OCI-M1 (cell line): ENCODE measurements around the gene PDGFRA.

Experiments
- DNase-seq: peaks from one replicate; lab custom pipeline; 2025; lab: John Stamatoyannopoulos, UW

Gene PDGFRA

DNA sequence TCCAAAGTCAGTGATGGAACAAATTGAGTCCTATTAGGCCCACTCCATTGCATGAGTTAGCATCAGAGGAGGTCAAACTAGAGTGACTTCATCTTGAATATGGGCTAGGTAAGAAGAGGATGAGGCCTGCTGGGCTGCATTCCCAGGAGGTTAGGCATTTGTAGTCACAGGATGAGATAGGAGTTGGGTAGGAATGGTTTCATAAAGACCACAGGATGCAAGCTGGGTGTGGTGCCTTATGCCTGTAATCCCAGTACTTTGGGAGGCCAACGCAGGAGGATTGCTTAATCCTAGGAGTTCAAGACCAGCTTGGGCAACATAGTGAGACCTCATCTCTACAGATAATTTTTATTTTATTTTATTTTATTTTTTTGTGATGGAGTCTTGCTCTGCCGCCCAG is 26.8 kb downstream of the PDGFRA start:
- no peak for DNase-seq

DNA sequence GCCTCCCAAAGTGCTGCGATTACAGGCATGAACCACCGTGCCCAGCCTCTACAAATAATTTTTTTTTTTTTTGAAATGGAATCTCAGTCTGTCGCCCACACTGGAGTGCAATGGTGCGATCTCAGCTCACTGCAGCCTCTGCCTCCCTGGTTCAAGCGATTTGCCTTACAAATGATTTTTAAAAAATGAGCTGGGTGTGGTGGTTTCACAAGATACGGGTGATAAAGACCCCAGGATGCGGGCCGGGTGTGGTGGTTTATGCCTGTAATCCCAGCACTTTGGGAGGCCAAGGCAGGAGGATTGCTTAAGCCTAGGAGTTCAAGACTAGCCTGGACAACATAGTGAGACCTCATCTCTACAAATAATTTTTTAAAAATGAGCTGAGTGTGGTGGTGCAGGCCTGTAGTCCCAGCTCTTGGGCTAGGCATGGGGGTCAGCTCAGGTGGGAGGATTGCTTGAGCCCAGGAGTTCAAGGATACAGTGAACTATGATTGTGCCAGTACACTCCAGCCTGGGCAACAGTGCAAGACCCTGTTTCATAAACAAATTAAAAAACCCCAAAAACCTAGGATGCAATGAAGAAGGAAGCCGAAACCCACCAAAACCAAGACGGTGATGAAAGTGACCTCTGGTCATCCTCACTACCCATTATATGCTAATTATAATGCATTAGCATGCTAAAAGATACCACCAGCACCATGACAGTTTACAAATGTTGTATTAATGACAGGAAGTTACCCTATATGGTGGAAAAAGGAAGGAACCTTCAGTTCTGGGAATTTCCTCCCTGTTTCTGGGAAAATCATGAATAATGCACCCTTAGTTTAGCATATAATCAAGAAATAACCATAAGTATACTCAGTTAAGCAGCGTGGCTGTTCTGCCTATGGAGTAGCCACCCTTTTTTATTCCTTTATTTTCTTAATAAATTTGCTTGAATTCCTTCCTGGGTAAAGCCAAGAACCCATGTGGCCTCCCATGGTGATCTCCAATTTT is 27.7 kb downstream of the PDGFRA start:
- DNase-seq: peak; percentile 45

DNA sequence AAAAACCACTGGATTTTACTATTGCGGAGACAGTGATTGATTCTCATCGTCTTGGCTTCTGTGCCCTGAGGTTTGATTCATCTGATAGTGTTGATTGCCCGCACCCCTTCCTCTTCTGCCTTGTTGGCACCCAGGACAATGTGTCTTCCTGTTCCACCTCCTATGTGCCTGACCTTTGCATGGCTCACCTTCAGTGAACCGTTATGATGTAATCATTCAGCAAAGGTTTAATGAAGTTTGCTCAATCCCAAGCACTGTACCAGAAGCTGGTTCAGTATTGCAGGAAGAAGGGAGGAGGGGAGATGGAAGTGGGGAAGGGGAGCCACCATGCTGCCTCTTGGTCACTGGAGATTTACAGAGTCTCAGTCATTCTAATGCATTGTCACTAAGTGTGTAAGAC is 36.3 kb downstream of the PDGFRA start:
- no peak for DNase-seq

DNA sequence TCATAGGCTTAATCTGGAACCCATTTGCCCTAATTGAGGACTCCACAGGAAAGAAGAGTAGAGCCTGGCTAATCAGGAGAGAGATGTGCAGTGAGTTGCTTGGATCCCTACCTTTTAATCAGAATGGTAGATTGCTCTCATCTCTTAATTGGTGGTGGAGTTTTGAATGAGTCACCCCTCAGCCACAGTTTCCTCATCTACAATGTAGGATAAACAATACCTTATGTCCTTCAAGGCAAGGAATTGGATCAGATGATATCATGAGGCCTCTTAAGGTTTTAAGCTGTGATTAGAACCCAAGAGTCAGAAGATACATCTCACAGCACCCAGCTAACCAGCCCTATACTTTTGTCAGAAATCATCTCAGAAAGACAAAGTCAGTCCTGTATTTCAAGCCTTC is 39.1 kb downstream of the PDGFRA start:
- no peak for DNase-seq

DNA sequence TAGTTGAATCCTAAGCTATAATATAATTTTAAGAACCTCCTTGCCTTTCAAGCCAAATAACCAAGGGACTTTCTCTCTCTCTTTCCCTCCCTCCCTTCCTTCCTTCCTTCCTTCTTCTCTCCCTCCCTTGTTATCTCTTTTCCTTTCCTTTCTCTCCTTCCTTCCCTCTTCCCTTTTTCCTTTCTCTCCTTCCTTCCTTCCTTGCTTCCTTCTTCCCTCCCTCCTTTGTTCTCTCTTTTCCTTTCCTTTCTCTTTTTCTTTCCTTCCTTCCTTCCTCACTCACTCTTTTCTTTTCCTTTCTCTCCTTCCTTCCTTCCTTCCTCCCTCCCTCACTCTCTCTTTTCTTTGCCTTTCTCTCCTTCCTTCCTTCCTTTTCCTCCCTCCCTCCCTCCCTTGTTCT is 42.4 kb downstream of the PDGFRA start:
- no peak for DNase-seq

DNA sequence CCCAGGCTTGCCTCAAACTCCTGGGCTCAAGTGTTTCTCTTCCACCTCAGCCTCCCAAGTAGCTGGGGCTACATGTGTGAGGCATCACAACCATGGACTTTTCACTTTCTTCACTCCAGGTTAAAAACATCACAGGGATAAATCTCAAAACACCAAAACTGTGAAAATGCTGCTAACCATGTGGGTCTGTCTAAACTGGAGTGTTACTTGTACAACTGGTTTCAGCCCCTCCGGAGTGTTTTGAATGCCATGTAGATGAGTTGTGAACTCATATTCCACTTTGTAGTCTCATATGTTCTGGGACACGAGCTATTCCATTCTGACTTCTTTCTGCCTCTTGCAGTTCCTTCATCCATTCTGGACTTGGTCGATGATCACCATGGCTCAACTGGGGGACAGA is 43.0 kb downstream of the PDGFRA start:
- no peak for DNase-seq

DNA sequence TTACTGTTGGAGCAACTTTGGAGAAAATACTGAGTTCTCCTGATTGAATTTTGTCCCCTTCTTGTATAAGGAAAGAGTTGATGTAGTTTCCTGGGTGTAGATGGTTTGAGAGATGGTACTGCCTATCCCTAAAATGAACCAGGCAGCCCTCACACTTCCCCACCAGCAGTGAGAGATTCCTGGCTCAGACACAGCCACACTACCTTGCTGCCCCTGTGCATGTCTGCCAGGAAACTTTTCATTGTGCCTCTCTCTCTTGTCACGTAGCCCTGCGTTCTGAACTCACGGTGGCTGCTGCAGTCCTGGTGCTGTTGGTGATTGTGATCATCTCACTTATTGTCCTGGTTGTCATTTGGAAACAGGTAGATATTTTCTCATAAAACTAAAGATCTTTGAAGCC is 45.2 kb downstream of the PDGFRA start:
- no peak for DNase-seq

DNA sequence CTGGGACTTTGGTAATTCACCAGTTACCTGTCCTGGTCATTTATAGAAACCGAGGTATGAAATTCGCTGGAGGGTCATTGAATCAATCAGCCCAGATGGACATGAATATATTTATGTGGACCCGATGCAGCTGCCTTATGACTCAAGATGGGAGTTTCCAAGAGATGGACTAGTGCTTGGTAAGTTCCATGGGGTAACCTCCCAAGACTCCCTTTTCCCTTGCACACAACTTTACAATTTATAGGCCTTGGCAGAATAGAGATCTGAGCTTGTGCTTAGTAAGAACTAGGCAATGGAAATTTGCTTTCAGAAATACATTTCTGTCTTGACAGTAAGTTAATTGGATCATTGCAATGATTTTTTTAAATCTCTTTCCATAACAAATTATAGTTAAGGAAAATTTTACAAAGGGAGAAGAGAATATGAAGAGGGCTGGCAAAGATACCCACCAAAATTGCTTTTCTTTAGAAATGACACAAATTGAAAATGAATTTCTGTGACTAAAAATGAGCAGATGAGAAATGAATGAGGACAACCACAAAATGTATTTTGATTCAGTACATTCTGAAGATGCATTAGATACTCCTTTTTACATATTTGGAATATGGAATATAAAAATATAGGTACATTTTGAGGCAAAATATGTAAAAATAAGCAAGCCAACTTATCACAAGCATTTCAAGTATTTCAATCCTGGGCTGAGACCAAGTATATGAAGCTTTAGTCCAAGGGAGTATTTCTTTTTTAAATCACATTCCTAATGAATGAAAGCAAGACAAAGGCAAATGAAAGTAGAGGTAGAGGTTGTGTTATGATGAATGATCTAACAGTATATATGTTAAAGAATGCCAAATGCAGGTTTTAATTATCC is 45.9 kb downstream of the PDGFRA start:
- no peak for DNase-seq

DNA sequence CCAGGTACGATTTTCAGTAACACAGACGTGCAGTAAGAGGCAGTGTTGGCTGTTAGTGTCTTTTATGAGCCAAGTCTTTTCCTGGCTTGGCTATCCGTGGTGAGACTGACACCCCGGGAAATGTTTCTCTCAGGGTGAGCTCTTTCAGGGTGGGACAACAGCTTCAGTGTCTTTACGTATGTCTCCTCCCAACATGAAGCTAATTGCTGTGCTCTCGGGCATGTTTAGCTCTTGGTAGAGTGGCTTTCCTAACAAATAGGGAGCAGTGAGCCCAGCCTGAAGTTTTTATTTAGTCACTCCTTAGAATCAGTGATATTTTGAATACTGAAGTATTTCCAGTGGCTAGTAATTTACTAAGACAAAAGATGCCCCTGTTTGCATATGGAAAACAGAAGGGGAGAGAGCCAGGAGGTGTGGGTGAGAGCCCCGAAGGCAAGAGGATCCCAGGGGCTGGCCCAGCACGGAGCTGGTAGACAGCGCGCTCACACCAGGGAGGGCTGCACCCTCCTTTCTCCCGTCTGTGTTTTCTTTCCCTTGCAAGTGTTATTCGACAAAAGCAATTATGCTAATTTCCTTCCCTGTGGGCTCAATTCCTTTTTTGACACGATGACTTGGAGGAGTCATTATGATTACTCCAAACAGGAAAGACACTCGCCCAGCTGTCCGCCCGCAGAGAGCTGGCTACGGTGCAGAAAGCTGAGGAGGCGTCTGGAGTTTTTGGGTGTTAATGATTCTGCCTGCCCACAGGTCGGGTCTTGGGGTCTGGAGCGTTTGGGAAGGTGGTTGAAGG is 47.7 kb downstream of the PDGFRA start:
- DNase-seq: no peak

DNA sequence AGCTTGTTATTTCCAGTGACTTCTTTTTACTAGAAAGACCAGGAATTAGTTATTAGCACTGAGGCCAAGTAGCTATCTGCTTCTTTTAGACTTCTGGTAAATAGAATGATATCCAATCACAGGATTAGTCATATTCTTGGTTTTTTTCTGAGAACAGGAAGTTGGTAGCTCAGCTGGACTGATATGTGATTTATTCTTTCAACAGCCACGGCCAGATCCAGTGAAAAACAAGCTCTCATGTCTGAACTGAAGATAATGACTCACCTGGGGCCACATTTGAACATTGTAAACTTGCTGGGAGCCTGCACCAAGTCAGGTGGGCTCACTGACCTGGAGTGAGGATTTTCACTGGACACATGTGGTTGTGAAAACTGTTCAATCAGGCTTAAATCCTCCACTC is 48.6 kb downstream of the PDGFRA start:
- DNase-seq: peak; percentile 57

DNA sequence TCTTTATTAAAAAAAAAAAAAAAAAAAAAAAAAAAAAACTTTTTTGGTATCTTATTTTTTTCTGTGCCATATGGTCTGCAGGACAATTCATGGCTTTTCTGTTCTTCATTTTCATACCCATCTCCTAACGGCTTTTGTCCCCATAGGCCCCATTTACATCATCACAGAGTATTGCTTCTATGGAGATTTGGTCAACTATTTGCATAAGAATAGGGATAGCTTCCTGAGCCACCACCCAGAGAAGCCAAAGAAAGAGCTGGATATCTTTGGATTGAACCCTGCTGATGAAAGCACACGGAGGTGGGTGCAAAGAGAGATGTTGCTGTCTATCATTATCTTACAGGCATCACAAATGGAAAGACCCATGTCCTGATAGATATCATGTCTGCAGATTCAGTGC is 49.1 kb downstream of the PDGFRA start:
- DNase-seq: no peak

DNA sequence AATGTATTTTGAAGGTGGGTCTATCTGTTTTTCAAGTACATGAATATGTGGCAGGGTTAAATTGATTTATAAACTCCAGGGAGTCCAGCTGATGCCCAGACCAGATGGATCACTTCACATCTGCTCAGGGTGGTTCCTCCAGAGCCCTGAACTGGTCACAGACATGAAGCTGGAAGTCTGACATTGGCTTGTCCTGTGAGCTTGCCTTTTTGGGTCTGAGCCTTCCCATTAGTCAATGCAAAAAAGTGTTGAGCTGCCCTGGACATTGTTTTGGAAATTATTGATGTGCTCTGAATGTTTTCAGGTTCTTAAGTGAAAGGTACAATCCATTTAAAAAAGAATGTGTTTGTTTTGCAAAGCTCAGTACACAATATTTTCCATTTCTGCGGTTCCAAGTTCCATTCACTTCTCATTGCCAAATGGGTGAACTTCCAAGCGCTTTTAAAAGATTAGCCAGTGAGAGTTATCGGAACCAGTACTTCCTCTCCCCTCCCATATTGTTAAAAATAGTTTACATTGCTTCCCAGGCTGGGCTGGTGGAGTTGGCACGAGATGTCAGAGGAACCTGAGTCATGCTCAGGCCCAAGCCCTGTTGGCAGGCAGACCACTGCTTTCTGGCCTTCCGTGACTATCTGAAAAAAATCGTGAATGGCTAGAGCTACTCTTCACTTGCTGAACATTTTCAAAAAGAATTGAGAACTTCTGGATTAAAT is 52.1 kb downstream of the PDGFRA start:
- DNase-seq: peak; percentile 77

DNA sequence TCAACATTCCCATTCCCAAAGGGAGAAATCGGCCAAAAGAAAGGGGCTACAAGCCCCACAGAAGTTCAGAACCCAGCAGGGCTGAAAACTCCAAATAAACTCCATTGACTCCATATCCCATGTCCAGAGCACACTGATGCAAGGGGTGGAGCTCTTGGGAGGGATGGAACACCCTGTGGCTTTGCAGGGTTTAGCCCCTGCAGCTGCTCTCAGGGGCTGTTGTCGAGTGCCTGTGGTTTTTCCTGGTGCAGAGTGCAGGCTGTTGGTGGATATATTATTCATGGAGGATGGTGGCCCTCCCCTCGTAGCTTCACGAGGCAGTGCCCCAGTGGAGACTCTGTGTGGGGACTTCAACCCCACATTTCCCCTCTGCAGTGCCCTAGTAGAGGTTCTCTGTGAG is 53.7 kb downstream of the PDGFRA start:
- no peak for DNase-seq

DNA sequence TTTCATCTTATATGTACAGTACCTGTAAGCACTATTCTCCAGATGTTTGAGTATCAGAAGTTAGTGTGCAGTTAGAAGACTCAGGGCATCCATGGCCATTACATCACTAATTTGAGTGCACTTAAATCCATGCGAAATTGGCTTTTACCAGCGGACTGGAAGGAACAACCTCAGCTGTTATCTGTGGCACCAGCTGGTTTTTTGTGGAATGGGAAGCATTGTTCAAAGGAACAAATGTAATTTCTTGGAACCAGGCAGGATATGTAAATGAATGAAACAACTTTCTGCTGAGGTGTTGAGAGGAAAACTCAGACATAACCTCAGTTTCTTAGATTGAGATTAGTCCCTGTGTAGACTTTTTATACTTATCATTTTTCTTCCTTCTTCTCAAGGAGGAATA is 60.2 kb downstream of the PDGFRA start:
- DNase-seq: peak; percentile 55

DNA sequence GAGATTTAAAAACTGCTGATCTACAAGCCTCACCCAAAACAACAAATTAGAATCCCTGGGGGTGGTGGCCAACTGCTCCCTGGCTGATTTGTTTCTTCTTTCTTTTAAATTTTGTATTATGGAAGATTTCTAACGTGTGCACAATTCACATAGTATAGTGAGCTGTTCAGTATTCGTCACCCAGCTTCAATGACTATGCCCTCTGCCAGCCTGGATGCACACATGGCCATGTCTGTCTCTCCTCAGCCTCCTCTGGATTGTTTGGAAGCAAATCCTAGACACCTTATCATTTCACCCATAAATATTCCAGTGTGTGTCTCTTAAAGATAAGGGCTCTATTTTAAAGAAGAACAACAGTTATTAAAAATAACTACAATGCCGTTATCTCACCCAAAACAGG is 61.9 kb downstream of the PDGFRA start:
- DNase-seq: no peak

DNA sequence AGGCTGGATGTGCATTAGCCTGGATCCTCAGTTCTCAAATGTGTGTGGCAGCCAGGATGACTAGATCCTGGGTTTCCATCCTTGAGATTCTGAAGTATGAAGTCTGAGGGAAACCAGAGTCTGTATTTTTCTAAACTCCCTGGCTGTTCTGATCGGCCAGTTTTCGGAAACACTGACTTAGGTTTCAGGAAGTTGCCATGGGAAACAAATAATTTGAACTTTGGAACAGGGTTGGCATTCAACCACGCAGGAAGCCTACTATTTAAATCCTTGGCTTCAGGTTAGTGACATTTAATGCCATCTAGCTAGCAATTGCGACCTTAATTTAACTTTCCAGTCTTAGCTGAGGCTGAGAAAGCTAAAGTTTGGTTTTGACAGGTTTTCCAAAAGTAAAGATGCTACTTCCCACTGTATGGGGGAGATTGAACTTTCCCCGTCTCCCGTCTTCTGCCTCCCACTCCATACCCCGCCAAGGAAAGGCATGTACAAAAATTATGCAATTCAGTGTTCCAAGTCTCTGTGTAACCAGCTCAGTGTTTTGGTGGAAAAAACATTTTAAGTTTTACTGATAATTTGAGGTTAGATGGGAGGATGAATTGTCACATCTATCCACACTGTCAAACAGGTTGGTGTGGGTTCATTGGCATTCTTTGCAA is 67.6 kb downstream of the PDGFRA start:
- no peak for DNase-seq

DNA sequence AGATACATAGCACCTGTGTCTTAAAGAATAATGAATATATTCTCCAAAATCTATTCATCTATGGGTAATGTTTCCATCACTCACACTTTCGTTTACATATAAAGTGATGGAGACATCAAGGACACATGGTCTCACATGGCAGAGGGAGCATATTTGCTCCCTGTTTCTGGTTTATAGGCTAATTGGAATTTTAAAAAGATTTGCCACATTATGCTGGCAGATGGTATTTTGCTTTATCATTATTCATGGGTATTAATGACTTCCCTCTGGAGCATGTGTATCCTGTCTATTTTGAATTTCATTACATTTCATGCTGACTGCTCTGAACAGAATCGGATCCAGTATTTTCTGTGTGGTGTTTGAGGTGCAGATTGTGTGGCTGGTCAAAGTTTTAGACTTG is 79.0 kb downstream of the PDGFRA start:
- DNase-seq: no peak

DNA sequence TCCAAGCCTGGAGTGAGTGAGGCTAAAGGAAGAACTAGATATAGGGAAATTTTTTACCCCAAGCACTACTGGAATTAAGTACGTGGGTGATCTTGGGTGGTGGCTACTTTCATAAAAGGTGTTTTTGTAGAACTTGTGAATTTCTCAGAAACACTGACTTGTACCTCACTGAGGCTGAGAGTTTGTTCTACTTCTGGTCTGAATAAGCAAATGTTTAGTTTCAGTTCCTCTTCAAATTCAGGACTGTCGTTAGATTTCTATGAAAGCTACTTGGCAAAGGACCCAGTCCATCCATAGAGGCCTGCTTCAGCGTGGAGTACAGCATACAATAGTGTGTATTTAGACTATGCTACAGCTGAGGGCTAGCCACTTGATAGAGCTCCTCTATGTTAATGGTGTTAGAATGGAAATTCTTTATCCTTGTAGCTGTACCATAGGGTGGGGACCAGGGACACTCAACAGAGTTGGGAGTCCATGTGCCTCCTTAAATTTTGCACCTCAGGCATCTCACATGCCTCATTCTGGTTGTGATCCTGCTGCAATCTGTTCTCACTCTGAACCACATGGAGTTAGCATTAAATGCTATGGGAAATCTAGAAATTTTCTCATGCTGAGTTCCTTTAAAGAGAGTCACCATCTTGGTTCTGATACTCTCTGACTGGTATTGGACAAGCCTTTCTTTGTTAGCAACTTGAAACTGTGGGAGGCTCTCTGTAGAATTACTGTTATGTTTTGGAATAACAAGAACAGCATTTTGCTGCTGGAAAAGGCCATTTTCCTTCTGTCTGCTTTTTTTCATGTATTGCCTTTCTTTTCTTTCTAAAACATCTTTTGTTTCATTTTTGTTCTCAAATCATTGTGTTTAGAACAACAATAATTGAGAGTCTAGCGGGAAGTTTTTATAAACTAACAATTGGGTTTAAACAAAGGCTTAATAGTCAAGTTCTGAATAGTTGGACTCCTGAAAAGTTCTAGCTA is 86.8 kb downstream of the PDGFRA start:
- DNase-seq: peak; percentile 27

DNA sequence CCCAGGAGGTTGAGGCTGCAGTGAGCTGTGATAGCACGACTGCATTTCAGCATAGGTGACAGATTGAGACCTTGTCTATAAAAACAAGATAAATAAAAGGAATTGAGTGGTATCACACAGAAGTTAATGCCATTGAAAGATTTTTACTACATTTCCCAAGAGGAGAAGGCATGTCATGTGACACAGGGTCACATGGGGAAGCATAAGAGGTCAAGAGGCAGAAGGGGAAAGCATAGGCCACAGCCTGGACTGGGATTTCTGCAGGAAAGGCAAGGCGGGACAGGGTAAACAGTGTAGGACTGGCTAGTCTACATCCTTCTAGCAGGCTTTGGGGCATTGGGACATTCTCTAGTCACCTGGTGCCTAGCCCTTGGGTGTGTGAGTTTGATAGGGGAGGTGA is 88.6 kb downstream of the PDGFRA start:
- DNase-seq: no peak

DNA sequence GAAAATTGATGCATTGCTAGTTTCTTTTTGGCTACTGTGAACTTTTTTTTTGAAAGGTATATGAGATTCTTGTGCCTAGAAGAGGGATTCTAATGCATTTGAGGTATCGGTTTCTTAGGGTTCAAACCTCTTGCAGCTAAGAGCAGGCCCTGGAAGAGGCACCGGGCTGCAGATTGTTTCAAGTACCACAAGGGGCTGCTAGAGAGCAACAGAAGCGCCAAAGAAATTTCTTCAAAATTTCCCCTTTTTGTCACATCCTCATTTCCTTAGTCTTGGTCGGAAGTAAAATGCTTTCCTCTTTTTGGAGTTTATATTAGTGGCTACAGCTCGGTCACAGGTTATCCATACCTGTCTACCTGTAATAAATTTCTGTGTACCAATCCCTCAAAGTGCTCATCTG is 89.8 kb downstream of the PDGFRA start:
- peak; percentile 85 for DNase-seq
